HEK293T (cell line): ENCODE data around the gene GP5.

Source experiments
- ARNT ChIP-seq: fragments of 450-650 bp; IDR thresholded peaks from 2 replicates; pipeline ENCODE4 v1.6.1; 2017; ENCODE audit warnings: mild to moderate bottlenecking
- BHLHE40 ChIP-seq: fragments of 450-650 bp; IDR thresholded peaks from 2 replicates; pipeline ENCODE4 v1.6.1; 2016; ENCODE audit warnings: mild to moderate bottlenecking, moderate library complexity, borderline replicate concordance
- CTBP1 ChIP-seq: fragments of 450-650 bp; IDR thresholded peaks from 2 replicates; pipeline ENCODE4 v1.6.1; 2016; ENCODE audit warnings: borderline replicate concordance
- ELF4 ChIP-seq: fragments of 450-650 bp; IDR thresholded peaks from 2 replicates; pipeline ENCODE4 v1.6.1; 2017; ENCODE audit warnings: antibody characterized with exemption
- FOXA1 ChIP-seq: fragments of 450-650 bp; IDR thresholded peaks from 2 replicates; pipeline ENCODE4 v1.6.1; 2016; ENCODE audit warnings: mild to moderate bottlenecking
- FOXK2 ChIP-seq: fragments of 450-650 bp; IDR thresholded peaks from 2 replicates; pipeline ENCODE4 v1.6.1; 2016; ENCODE audit warnings: mild to moderate bottlenecking
- FOXM1 ChIP-seq: fragments of 450-650 bp; IDR thresholded peaks from 2 replicates; pipeline ENCODE4 v1.6.1; 2017; ENCODE audit warnings: mild to moderate bottlenecking, borderline replicate concordance
- HDGF ChIP-seq: fragments of 450-650 bp; IDR thresholded peaks from 2 replicates; pipeline ENCODE4 v1.6.1; 2017; ENCODE audit warnings: antibody characterized with exemption, borderline replicate concordance
- LEF1 ChIP-seq: fragments of 450-650 bp; IDR thresholded peaks from 2 replicates; pipeline ENCODE4 v1.6.1; 2017; ENCODE audit warnings: mild to moderate bottlenecking, borderline replicate concordance
- SP1 ChIP-seq: fragments of 450-650 bp; IDR thresholded peaks from 2 replicates; pipeline ENCODE4 v1.6.1; 2017
- SUZ12 ChIP-seq: fragments of 450-650 bp; IDR thresholded peaks from 2 replicates; pipeline ENCODE4 v1.6.1; 2016; ENCODE audit warnings: mild to moderate bottlenecking
- TARDBP ChIP-seq: fragments of 450-650 bp; IDR thresholded peaks from 2 replicates; pipeline ENCODE4 v1.6.1; 2016
- ZNF384 ChIP-seq: fragments of 450-650 bp; IDR thresholded peaks from 2 replicates; pipeline ENCODE4 v1.6.1; 2016

- no peak for TF ChIP-seq FOXA1
- TF ChIP-seq BHLHE40, result no peak
- TF ChIP-seq FOXK2, result no peak
- TF ChIP-seq SUZ12, result no peak
- no peak for TF ChIP-seq FOXM1
- no peak for TF ChIP-seq ZNF384
- no peak for TF ChIP-seq SP1
- no peak for TF ChIP-seq ARNT
- TF ChIP-seq LEF1, result no peak
- TF ChIP-seq CTBP1, result no peak
- TF ChIP-seq TARDBP, result no peak
- no peak for TF ChIP-seq HDGF
- TF ChIP-seq ELF4, result no peak
These were observed 21.4 kb downstream of the GP5 start for GRCh38 chr3:194377708-194378107.
